Gastrocnemius medialis (tissue), 4 donors: ENCODE results near the gene SENP1. TPM values are rescaled to one million over a fixed set of nuclear protein-coding genes. Genes with fewer than 3 reads are reported as not detected.

Experiments used
- ATAC-seq, 2 donors: fragments of 150-250 bp; one replicate each; pipeline ENCODE4 v1.9.1; 2016
- DNase-seq, 2 donors: peaks; one replicate each; pipeline ENCODE4 v3.0.0-alpha.2; 2019
- H3K27ac ChIP-seq, 4 donors: fragments of 200-600 bp; sonication (generic); 1 replicate in 1 of 4; 2 replicates in 3 of 4; pipeline ENCODE4 v1.5.1; 2016 to 2018; ENCODE audit warnings: mild to moderate bottlenecking in 2 of 4, moderate library complexity in 1 of 4
- H3K27me3 ChIP-seq, 3 donors: fragments of 200-600 bp; sonication (generic) in 2 of 3; 1 replicate in 1 of 3; 2 replicates in 2 of 3; pipeline versions ENCODE4 v1.5.1 to v1.6.0; 2016 to 2019; ENCODE audit warnings: mild to moderate bottlenecking in 1 of 3, moderate library complexity in 1 of 3
- H3K36me3 ChIP-seq, 2 donors: fragments of 200-600 bp; sonication (generic) in 1 of 2; one replicate each; pipeline ENCODE4 v1.5.1; 2017 to 2018
- H3K4me1 ChIP-seq, 2 donors: fragments of 200-600 bp; sonication (generic) in 1 of 2; one replicate each; pipeline ENCODE4 v1.5.1; 2016 to 2017; ENCODE audit warnings: mild to moderate bottlenecking in 2 of 2
- H3K4me3 ChIP-seq, 4 donors: fragments of 200-600 bp; sonication (generic) in 3 of 4; 1 replicate in 1 of 4; 2 replicates in 3 of 4; pipeline ENCODE4 v1.5.1; 2016 to 2019; ENCODE audit warnings: mild to moderate bottlenecking in 2 of 4
- H3K9me3 ChIP-seq, 3 donors: fragments of 200-600 bp; sonication (generic) in 2 of 3; 1 replicate in 1 of 3; 2 replicates in 2 of 3; pipeline ENCODE4 v1.5.1; 2016 to 2019
- CTCF ChIP-seq, 5 experiments: fragments of 450-650 bp in 3 of 5; fragments of 200-600 bp in 2 of 5; sonication (generic) in 2 of 5; IDR thresholded peaks in 4 of 5; conservative IDR thresholded peaks in 1 of 5; 1 replicate in 4 of 5; 2 replicates in 1 of 5; pipeline ENCODE4 v1.5.1; 2016 to 2019; ENCODE audit warnings: antibody characterized with exemption in 5 of 5, mild to moderate bottlenecking in 3 of 5, moderate library complexity in 3 of 5
- POLR2A ChIP-seq, 2 donors: fragments of 450-650 bp; IDR thresholded peaks; one replicate each; pipeline ENCODE4 v1.6.1; 2017; ENCODE audit warnings: antibody characterized with exemption in 2 of 2, mild to moderate bottlenecking in 2 of 2, moderate library complexity in 2 of 2
- in situ Hi-C, 4 donors: fragments of 200-750 bp; cut with MboI; loops; one replicate each; pipeline versions ENCODE4 v1.15.0 to v1.8.0; 2017; ENCODE audit warnings: low sequenced_read_pairs in 4 of 4
- intact Hi-C: fragments of 100-400 bp; cut with DNase I; formaldehyde crosslinking; loops from one replicate; pipeline ENCODE4 v1.15.1; 2023; ENCODE audit warnings: low total_unique reads
- total RNA-seq, 4 donors: library from RNA; depleted of rRNA; stranded (reverse); fragments of >200 nt; gene quantifications; one replicate each; pipeline versions ENCODE4 v1.1.0 to v1.2.3, GENCODE V29; 2016

Gene SENP1
- total RNA-seq, 4 donors from 2014 or later = 8.7 to 19.1 (median 13.1) TPM

DNA sequence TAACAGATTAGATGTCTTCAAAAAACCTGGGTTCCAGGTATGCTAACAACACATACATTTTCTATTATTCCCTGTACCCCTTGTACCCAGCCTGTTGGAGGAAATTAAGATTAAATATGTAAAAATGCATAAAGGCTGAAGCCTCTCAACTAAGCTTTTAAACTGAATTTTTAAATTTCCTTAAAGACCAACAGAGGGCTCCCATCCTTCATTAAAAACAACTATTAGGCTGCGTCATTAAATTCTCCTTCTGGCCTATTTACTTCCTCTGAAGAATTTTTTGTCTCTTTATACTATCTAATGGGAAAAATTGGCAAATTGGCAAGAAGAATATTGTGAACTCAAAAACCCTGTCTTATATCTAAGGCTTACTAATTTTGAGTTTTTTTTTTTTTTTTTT lies 21.8 kb downstream of the SENP1 start:
- no peak overlapping the region for H3K27ac ChIP-seq
- no peaks in the 10 kb centered on the region for H3K27me3 ChIP-seq
- no peak overlapping the region for H3K4me3 ChIP-seq
- peak; percentile 29 to 65 (median 42) for TF ChIP-seq CTCF (IDR thresholded peaks at IDR 0.05 in 4 of 5, conservative IDR thresholded peaks at IDR 0.05 in 1 of 5)
- no peak for TF ChIP-seq POLR2A (IDR thresholded peaks at IDR 0.05)
- no peaks in the 10 kb centered on the region for H3K4me1 ChIP-seq
- intact Hi-C loops = loop anchor here (1.0 to 5.0 kb wide), 2 partner anchors 81 to 103 kb away; no protein-coding TSS in a partner anchor
- no peaks in the 10 kb centered on the region for H3K9me3 ChIP-seq
- peak; percentile 39 to 56 for ATAC-seq
- no peak for DNase-seq
- in situ Hi-C loops = loop anchor here in 3 of 4 donors (5.0 to 10.0 kb wide), 3 partner anchors 81 to 91 kb away; no protein-coding TSS in a partner anchor
- H3K36me3 ChIP-seq = peaks cover 0 to 59% of the 10 kb centered on the region in 2 donors

GRCh38 chr12:48080821-48081220 lies 25.1 kb downstream of the SENP1 start:
- Histone ChIP-seq H3K4me1 (no peaks in the 10 kb centered on the region), H3K4me3 (no peak overlapping the region), H3K27me3 (no peaks in the 10 kb centered on the region), H3K27ac (no peak overlapping the region), H3K9me3 (no peaks in the 10 kb centered on the region), H3K36me3 (peaks cover 4 to 36% of the 10 kb centered on the region in 2 donors)
- intact Hi-C loops = loop anchor here (5.0 kb wide), 1 partner anchor 106 kb away; no protein-coding TSS in a partner anchor
- TF ChIP-seq CTCF (IDR thresholded peaks at IDR 0.05 in 4 of 5, conservative IDR thresholded peaks at IDR 0.05 in 1 of 5) = no peak
- TF ChIP-seq POLR2A (IDR thresholded peaks at IDR 0.05) = no peak
- ATAC-seq (no peak), DNase-seq (no peak)
- in situ Hi-C loops = loop anchor here in 3 of 4 donors (5.0 to 10.0 kb wide), 3 partner anchors 84 to 94 kb away; no protein-coding TSS in a partner anchor

GRCh38 chr12:48080285-48080684 lies 25.6 kb downstream of the SENP1 start:
- H3K4me1 ChIP-seq = peaks cover 4 to 5% of the 10 kb centered on the region in 2 donors
- in situ Hi-C loops = loop anchor here in 3 of 4 donors (5.0 to 10.0 kb wide), 3 partner anchors 85 to 95 kb away; no protein-coding TSS in a partner anchor
- H3K9me3 ChIP-seq = no peaks in the 10 kb centered on the region
- H3K36me3 ChIP-seq = peaks cover 4 to 32% of the 10 kb centered on the region in 2 donors
- no peak for TF ChIP-seq CTCF (IDR thresholded peaks at IDR 0.05 in 4 of 5, conservative IDR thresholded peaks at IDR 0.05 in 1 of 5)
- TF ChIP-seq POLR2A (IDR thresholded peaks at IDR 0.05) = no peak
- no peaks in the 10 kb centered on the region for H3K27me3 ChIP-seq
- intact Hi-C loops = loop anchor here (5.0 kb wide), 1 partner anchor 107 kb away; no protein-coding TSS in a partner anchor
- no peak for DNase-seq
- ATAC-seq = no peak
- no peak overlapping the region for H3K27ac ChIP-seq
- H3K4me3 ChIP-seq = no peak overlapping the region

DNA sequence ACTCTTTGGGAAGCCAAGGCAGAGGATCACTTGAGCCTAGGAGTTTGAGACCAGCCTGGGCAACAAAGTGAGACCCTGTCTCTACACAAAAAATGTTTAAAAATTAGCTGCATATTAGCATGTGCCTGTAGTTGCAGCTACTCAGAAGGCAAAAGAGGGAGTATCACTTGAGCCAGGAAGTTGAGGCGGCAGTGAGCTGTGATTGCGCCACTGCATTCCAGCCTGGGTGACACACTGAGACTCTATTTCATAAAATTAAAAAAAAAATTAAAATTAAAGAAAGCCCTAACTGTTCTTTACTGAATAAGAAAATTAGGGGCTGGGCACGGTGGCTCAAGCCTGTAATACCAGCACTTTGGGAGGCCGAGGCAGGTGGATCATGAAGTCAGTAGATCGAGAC lies 27.0 kb downstream of the SENP1 start:
- Histone ChIP-seq H3K27me3 (no peaks in the 10 kb centered on the region), H3K9me3 (no peaks in the 10 kb centered on the region), H3K4me1 (peaks cover 5% of the 10 kb centered on the region in 2 donors), H3K4me3 (no peak overlapping the region), H3K36me3 (peaks cover 4 to 41% of the 10 kb centered on the region in 2 donors), H3K27ac (no peak overlapping the region)
- no peak for DNase-seq
- no peak for ATAC-seq
- in situ Hi-C loops (no loop called here), intact Hi-C loops (no loop called here)
- TF ChIP-seq CTCF (IDR thresholded peaks at IDR 0.05 in 4 of 5, conservative IDR thresholded peaks at IDR 0.05 in 1 of 5) (no peak), POLR2A (IDR thresholded peaks at IDR 0.05) (no peak)
